HG03432 (cell line): Measurements from ENCODE around the gene CXorf49B.

Experiments
- ATAC-seq: cut with Tn5 transposase; IDR thresholded peaks from one replicate; pipeline ENCODE4 v1.9.1; 2021; ENCODE audit warnings: mild to moderate bottlenecking, moderate library complexity; ENCODE audit not compliant: unreplicated experiment

Gene CXorf49B

GRCh38 chrX:71815121-71815905 is 52.2 kb downstream of the CXorf49B start:
- ATAC-seq = no peak

DNA sequence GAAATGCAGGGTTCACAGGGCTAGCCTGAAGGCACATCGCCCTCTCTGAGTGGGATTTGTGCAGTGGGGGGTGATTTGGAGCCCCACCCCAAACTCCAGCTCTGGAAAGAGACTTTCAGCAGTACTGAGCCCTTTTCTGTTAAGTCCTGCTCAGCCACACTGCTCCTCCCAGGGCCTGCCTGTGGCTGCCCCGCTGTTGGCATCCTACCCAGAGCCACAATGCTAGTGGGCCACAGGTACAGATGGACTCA is 52.7 kb downstream of the CXorf49B start:
- ATAC-seq = no peak
